Thyroid gland (tissue), 4 donors: ENCODE results near the gene DYNLL1. TPM values are rescaled to one million over a fixed set of nuclear protein-coding genes. Genes with fewer than 3 reads are reported as not detected.

ENCODE experiments used
- DNase-seq, 2 donors: peaks; one replicate each; pipeline ENCODE4 v3.0.0-alpha.2; 2019
- H3K27ac ChIP-seq, 3 donors: fragments of 200-600 bp; sonication (generic); 1 replicate in 2 of 3; 2 replicates in 1 of 3; pipeline ENCODE4 v1.5.1; 2016 to 2019; ENCODE audit warnings: mild to moderate bottlenecking in 1 of 3, moderate library complexity in 1 of 3
- H3K27me3 ChIP-seq: fragments of 200-600 bp; sonication (generic); one replicate; pipeline ENCODE4 v1.5.1; 2019
- H3K36me3 ChIP-seq, 2 donors: fragments of 200-600 bp; sonication (generic); one replicate each; pipeline ENCODE4 v1.5.1; 2016 to 2019
- H3K4me1 ChIP-seq, 2 donors: fragments of 200-600 bp; sonication (generic); one replicate each; pipeline ENCODE4 v1.5.1; 2017 to 2019
- H3K4me3 ChIP-seq, 3 donors: fragments of 200-600 bp; sonication (generic); replicated peaks in 1 of 3; 1 replicate in 2 of 3; 2 replicates in 1 of 3; pipeline ENCODE4 v1.5.1; 2016; ENCODE audit warnings: mild to moderate bottlenecking in 1 of 3
- H3K9me3 ChIP-seq: fragments of 200-600 bp; sonication (generic); one replicate; pipeline ENCODE4 v1.5.1; 2017
- POLR2A ChIP-seq, 2 donors: fragments of 450-650 bp; IDR thresholded peaks; one replicate each; pipeline ENCODE4 v1.6.1; 2017; ENCODE audit warnings: antibody characterized with exemption in 2 of 2, mild to moderate bottlenecking in 2 of 2, moderate library complexity in 1 of 2
- WGBS, 2 donors: methylation state at CpG; one replicate each; pipeline ENCODE4 v1.1.5; 2017; 5-methylcytosine and 5-hydroxymethylcytosine counted together
- intact Hi-C: fragments of 100-400 bp; cut with DNase I; formaldehyde crosslinking; loops from one replicate; pipeline ENCODE4 v1.15.1; 2023
- total RNA-seq, 4 donors: library from RNA; depleted of rRNA; stranded (reverse); fragments of >200 nt; gene quantifications; one replicate each; pipeline ENCODE4 v1.2.3, GENCODE V29; 2016
- TF ChIP-seq, protein P1 (sequence below), 6 experiments: fragments of 200-600 bp in 3 of 6; fragments of 450-650 bp in 3 of 6; sonication (generic) in 3 of 6; IDR thresholded peaks; one replicate each; pipeline ENCODE4 v1.5.1; 2016 to 2019; ENCODE audit warnings: antibody characterized with exemption in 6 of 6, mild to moderate bottlenecking in 2 of 6, inconsistent platforms in 1 of 6, moderate library complexity in 1 of 6

The DYNLL1 gene
- total RNA-seq, 4 donors from 2014 or later = 128 to 265 (median 232) TPM

- peaks cover 6 to 11% of the 10 kb centered on the region in 2 donors for H3K4me1 ChIP-seq
- TF ChIP-seq POLR2A (IDR thresholded peaks at IDR 0.05) = no peak
- TF ChIP-seq, protein P1, sequence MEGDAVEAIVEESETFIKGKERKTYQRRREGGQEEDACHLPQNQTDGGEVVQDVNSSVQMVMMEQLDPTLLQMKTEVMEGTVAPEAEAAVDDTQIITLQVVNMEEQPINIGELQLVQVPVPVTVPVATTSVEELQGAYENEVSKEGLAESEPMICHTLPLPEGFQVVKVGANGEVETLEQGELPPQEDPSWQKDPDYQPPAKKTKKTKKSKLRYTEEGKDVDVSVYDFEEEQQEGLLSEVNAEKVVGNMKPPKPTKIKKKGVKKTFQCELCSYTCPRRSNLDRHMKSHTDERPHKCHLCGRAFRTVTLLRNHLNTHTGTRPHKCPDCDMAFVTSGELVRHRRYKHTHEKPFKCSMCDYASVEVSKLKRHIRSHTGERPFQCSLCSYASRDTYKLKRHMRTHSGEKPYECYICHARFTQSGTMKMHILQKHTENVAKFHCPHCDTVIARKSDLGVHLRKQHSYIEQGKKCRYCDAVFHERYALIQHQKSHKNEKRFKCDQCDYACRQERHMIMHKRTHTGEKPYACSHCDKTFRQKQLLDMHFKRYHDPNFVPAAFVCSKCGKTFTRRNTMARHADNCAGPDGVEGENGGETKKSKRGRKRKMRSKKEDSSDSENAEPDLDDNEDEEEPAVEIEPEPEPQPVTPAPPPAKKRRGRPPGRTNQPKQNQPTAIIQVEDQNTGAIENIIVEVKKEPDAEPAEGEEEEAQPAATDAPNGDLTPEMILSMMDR (IDR thresholded peaks at IDR 0.05) = no peak
- peak overlapping the region in 1 of 3 donors; percentile 91 for H3K27ac ChIP-seq
- no peak for DNase-seq
- peak overlapping the region in 2 of 3 donors; percentile 80 to 92 for H3K4me3 ChIP-seq
- H3K27me3 ChIP-seq = no peaks in the 10 kb centered on the region
- intact Hi-C loops = loop anchor here (5.0 kb wide), 1 partner anchor 35 kb away; the partner anchor contains the start of gene RNF10
- WGBS, 2 donors = 31 to 42% methylated on average over 9 of the region's 9 CpGs
- H3K9me3 ChIP-seq = no peaks in the 10 kb centered on the region
- H3K36me3 ChIP-seq = peaks cover 11% of the 10 kb centered on the region in 2 donors
Measured at GRCh38 chr12:120497524-120498150, 1.7 kb downstream of the DYNLL1 start.

DNA sequence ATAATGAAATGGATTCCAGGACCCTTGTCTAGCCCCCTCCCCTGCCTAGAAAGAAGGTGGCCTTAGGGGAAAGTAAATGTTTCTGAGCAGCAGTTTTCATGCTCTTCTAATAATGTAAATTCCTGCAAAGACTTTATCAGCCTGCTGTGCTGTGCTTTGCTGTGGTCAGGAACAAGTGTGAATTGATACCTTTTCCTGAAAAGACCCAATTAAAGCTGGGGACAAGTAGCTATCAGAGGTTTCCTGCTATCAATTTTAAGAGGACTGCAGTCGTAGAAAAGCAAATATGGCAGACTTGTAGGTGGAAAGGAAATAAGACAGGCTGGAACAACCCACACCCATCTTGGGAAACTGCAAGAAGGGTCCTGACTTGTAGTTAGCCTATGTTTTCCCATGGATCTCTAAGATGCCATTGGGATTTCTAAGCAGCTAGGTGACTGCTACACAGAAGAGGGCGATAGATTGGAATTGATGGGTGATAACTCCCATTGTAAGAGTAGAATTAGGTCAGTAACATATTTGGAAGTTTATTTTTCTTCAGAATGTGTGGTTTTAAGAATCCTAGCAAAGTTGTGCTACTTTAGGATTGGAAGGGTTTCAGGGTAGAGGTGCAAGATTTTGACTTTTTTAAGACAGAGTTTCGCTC is 3.1 kb downstream of the DYNLL1 start:
- Histone ChIP-seq H3K9me3 (no peaks in the 10 kb centered on the region), H3K4me1 (peaks cover 6 to 11% of the 10 kb centered on the region in 2 donors), H3K27ac (no peak overlapping the region), H3K27me3 (no peaks in the 10 kb centered on the region), H3K4me3 (no peak overlapping the region), H3K36me3 (peaks cover 16 to 23% of the 10 kb centered on the region in 2 donors)
- no peak for DNase-seq
- WGBS, 2 donors = 90 to 94% methylated on average over 3 of the region's 3 CpGs
- intact Hi-C loops = loop anchor here (5.0 kb wide), 1 partner anchor 33 kb away; the partner anchor contains the start of gene RNF10
- no peak for TF ChIP-seq POLR2A (IDR thresholded peaks at IDR 0.05)
- TF ChIP-seq, protein P1 (IDR thresholded peaks at IDR 0.05) = no peak

DNA sequence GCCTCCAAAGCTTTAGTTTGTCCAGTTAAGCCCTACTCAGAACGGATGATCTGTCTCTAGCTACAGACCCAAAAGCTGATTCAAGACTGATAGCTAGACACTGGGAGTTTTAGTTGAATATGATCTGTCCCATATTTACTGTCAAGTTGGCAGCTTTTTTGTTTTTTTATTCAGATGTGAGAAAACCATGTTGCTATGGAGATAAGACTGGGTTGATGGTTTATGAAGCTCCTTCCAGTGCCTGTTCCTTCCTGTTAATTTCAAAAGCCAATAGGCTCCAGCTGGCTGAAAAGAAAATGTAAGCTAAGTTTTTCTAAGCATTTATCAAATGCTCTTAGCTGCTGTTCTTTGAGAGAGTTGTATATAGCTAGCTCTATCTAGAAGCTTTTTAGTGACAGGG is 4.7 kb downstream of the DYNLL1 start:
- H3K4me3 ChIP-seq = no peak overlapping the region
- H3K9me3 ChIP-seq = no peaks in the 10 kb centered on the region
- TF ChIP-seq, protein P1 (IDR thresholded peaks at IDR 0.05) = no peak
- TF ChIP-seq POLR2A (IDR thresholded peaks at IDR 0.05) = no peak
- no peak overlapping the region for H3K27ac ChIP-seq
- peaks cover 20 to 29% of the 10 kb centered on the region in 2 donors for H3K36me3 ChIP-seq
- no peaks in the 10 kb centered on the region for H3K27me3 ChIP-seq
- 83 to 100% methylated on average over 1 of the region's 1 CpG for WGBS, 2 donors
- no peak for DNase-seq
- intact Hi-C loops = no loop called here
- H3K4me1 ChIP-seq = peaks cover 0 to 6% of the 10 kb centered on the region in 2 donors

GRCh38 chr12:120504587-120504986 is 8.7 kb downstream of the DYNLL1 start:
- H3K4me3 ChIP-seq = no peak overlapping the region
- peaks cover 25 to 39% of the 10 kb centered on the region in 2 donors for H3K36me3 ChIP-seq
- no peaks in the 10 kb centered on the region for H3K9me3 ChIP-seq
- H3K27me3 ChIP-seq = no peaks in the 10 kb centered on the region
- no peaks in the 10 kb centered on the region for H3K4me1 ChIP-seq
- TF ChIP-seq POLR2A (IDR thresholded peaks at IDR 0.05) = no peak
- TF ChIP-seq, protein P1 (IDR thresholded peaks at IDR 0.05) = no peak
- H3K27ac ChIP-seq = no peak overlapping the region
- no peak for DNase-seq
- intact Hi-C loops = no loop called here
- 92% methylated on average over 4 of the region's 4 CpGs for WGBS, 2 donors

DNA sequence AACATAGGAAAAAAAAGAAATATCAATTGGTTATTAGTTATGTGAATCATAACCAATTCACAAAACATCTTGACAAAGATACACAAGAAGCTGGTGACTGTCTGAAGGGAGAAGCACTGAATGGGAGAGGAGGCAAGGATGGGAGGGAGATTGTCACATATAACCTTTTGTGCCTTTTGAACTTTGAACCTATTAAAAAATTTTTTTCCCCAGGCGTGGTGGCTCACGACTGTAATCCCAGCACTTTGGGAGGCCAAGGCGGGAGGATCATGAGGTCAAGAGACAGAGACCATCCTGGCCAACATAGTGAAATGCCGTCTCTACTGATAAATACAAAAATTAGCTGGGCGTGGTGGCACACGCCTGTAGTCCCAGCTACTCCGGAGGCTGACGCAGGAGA is 12.6 kb downstream of the DYNLL1 start:
- Histone ChIP-seq H3K9me3 (no peaks in the 10 kb centered on the region), H3K27me3 (no peaks in the 10 kb centered on the region), H3K36me3 (peaks cover 35 to 36% of the 10 kb centered on the region in 2 donors), H3K4me1 (no peaks in the 10 kb centered on the region), H3K27ac (no peak overlapping the region), H3K4me3 (no peak overlapping the region)
- 96 to 97% methylated on average over 8 of the region's 8 CpGs for WGBS, 2 donors
- no peak for DNase-seq
- no peak for TF ChIP-seq POLR2A (IDR thresholded peaks at IDR 0.05)
- TF ChIP-seq, protein P1 (IDR thresholded peaks at IDR 0.05) = no peak
- intact Hi-C loops = no loop called here
